Stomach (tissue), 4 donors: ENCODE data around the gene ATP5F1E.

Experiments
- CTCF ChIP-seq, 7 experiments: fragments of 450-650 bp in 4 of 7; fragments of 200-600 bp in 3 of 7; sonication (generic) in 3 of 7; IDR thresholded peaks; one replicate each; pipeline ENCODE4 v1.5.1; 2016 to 2019; ENCODE audit warnings: antibody characterized with exemption in 7 of 7, control low read depth in 2 of 7, mild to moderate bottlenecking in 1 of 7
- POLR2AphosphoS5 ChIP-seq, 3 donors: sonication (generic); formaldehyde crosslinking; IDR thresholded peaks; one replicate each; pipeline ENCODE4 v1.6.1; 2016; ENCODE audit warnings: antibody characterized with exemption in 3 of 3

- no peak for TF ChIP-seq CTCF (IDR thresholded peaks at IDR 0.05)
- no peak for TF ChIP-seq POLR2AphosphoS5 (IDR thresholded peaks at IDR 0.05)
Measured at GRCh38 chr20:58984691-58985090, 47.4 kb downstream of the ATP5F1E start.
